Measurements from ENCODE around the gene TMC4. TPM values are rescaled to one million over a fixed set of nuclear protein-coding genes. Genes with fewer than 3 reads are reported as not detected.

Gene TMC4
- total and polyA plus RNA-seq, 2 donors (not counting 1 experiment from before 2014, with no cell fraction given), result 0.25 to 0.33 TPM

DNA sequence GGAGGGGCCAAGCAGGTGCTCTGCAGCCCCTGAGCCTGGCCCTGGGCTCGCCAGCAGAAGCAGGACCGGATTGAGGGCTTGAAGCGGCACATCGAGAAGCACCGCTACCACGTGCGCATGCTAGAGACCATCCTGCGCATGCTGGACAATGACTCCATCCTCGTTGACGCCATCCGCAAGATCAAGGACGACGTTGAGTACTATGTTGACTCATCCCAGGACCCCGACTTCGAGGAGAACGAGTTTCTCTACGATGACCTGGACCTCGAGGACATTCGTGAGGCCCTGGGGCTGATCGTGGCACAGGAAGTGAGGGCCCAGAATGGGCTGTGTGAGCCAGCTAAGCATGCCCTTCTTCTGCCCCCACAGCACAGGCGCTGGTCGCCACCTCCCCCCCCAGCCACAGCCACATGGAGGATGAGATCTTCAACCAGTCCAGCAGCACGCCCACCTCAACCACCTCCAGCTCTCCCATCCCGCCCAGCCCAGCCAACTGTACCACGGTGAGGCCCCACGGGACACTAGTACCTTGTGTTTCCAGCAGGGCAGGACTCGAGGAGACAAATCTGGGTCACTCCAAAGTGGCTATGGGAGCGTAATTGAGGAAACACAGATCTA lies 27.3 kb downstream of the TMC4 start:
- Histone ChIP-seq H3K4me1 (ENCODE audit: control insufficient read depth, extremely low read depth, insufficient read depth, low read length) (peaks cover 9% of the 10 kb centered on the region), H4K20me1 (ENCODE audit: control insufficient read depth, extremely low read depth, insufficient read depth, low read length) (no peaks in the 10 kb centered on the region), H3K27me3 (ENCODE audit: control insufficient read depth, insufficient read depth, low read length) (no peaks in the 10 kb centered on the region), H3K4me3 (replicated peaks in 1 of 4; ENCODE audit: control extremely low read depth in 1 of 4, insufficient read depth in 1 of 4, low read depth in 3 of 4, low read length in 4 of 4) (no peak overlapping the region), H3K4me2 (ENCODE audit: extremely low read depth, insufficient read depth, low read length) (no peak overlapping the region), H3K36me3 (ENCODE audit: control insufficient read depth, insufficient read depth, low read length) (peaks cover 44% of the 10 kb centered on the region), H3K79me2 (ENCODE audit: control insufficient read depth, insufficient read depth, low read length) (peaks cover 23% of the 10 kb centered on the region), H2AFZ (ENCODE audit: low read length) (no peak overlapping the region), H3K27ac (ENCODE audit: insufficient read depth, low read length) (no peak overlapping the region), H3K9ac (ENCODE audit: insufficient read depth, low read length) (no peak overlapping the region), H3K9me3 (ENCODE audit: control insufficient read depth, insufficient read depth, low read depth, low read length) (no peaks in the 10 kb centered on the region)
- DNase-seq (ENCODE audit: low read depth in 2 of 2), result no peak
- TF ChIP-seq, protein P1, sequence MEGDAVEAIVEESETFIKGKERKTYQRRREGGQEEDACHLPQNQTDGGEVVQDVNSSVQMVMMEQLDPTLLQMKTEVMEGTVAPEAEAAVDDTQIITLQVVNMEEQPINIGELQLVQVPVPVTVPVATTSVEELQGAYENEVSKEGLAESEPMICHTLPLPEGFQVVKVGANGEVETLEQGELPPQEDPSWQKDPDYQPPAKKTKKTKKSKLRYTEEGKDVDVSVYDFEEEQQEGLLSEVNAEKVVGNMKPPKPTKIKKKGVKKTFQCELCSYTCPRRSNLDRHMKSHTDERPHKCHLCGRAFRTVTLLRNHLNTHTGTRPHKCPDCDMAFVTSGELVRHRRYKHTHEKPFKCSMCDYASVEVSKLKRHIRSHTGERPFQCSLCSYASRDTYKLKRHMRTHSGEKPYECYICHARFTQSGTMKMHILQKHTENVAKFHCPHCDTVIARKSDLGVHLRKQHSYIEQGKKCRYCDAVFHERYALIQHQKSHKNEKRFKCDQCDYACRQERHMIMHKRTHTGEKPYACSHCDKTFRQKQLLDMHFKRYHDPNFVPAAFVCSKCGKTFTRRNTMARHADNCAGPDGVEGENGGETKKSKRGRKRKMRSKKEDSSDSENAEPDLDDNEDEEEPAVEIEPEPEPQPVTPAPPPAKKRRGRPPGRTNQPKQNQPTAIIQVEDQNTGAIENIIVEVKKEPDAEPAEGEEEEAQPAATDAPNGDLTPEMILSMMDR (conservative IDR thresholded peaks at IDR 0.05 in 1 of 2, IDR thresholded peaks at IDR 0.05 in 1 of 2; ENCODE audit: low read depth in 1 of 2, low read length in 2 of 2), result no peak
- no peak for TF ChIP-seq EZH2 (IDR thresholded peaks at IDR 0.05; ENCODE audit: low read length, missing control alignments)

DNA sequence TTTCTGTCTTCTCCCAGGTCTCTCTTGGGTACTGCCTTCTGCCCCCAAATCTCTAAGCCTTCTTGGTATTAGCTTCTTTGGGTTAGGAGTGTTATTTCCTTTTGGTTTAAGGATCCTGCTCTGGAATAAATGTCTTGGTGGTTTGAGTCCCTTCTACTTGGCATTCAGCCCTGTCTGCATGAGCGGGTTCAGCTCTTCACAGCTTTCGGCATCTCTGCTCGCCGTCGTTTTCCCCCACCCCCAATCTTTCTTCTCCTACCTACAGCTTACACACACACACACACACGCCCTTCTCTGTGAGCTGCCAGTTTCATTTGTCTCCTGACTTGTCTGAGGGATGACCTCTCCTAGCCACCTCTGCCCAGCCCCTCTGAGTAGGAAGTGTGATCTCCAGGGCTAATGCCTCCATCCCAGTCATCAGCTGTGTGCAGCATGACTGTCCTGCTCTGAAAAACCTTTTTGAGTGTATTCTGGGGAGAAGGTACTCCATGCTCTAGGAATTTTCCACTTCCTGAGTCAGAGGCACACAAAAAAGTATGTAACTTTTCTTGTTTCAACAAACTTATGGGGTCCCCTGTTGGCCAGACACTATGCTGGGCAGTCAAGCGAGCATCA lies 30.7 kb downstream of the TMC4 start:
- peak in 1 of 2 donors; percentile 29 for DNase-seq (ENCODE audit: low read depth in 2 of 2)
- Histone ChIP-seq H3K27ac (ENCODE audit: insufficient read depth, low read length) (peak overlapping the region; percentile 51), H3K36me3 (ENCODE audit: control insufficient read depth, insufficient read depth, low read length) (peaks cover 39% of the 10 kb centered on the region), H3K79me2 (ENCODE audit: control insufficient read depth, insufficient read depth, low read length) (peaks cover 52% of the 10 kb centered on the region), H3K9me3 (ENCODE audit: control insufficient read depth, insufficient read depth, low read depth, low read length) (no peaks in the 10 kb centered on the region), H3K4me2 (ENCODE audit: extremely low read depth, insufficient read depth, low read length) (no peak overlapping the region), H2AFZ (ENCODE audit: low read length) (no peak overlapping the region), H3K4me3 (replicated peaks in 1 of 4; ENCODE audit: control extremely low read depth in 1 of 4, insufficient read depth in 1 of 4, low read depth in 3 of 4, low read length in 4 of 4) (no peak overlapping the region), H3K9ac (ENCODE audit: insufficient read depth, low read length) (no peak overlapping the region), H3K27me3 (ENCODE audit: control insufficient read depth, insufficient read depth, low read length) (no peaks in the 10 kb centered on the region), H3K4me1 (ENCODE audit: control insufficient read depth, extremely low read depth, insufficient read depth, low read length) (peaks cover 13% of the 10 kb centered on the region), H4K20me1 (ENCODE audit: control insufficient read depth, extremely low read depth, insufficient read depth, low read length) (no peaks in the 10 kb centered on the region)
- no peak for TF ChIP-seq EZH2 (IDR thresholded peaks at IDR 0.05; ENCODE audit: low read length, missing control alignments)
- TF ChIP-seq, protein P1 (conservative IDR thresholded peaks at IDR 0.05 in 1 of 2, IDR thresholded peaks at IDR 0.05 in 1 of 2; ENCODE audit: low read depth in 1 of 2, low read length in 2 of 2), result no peak

DNA sequence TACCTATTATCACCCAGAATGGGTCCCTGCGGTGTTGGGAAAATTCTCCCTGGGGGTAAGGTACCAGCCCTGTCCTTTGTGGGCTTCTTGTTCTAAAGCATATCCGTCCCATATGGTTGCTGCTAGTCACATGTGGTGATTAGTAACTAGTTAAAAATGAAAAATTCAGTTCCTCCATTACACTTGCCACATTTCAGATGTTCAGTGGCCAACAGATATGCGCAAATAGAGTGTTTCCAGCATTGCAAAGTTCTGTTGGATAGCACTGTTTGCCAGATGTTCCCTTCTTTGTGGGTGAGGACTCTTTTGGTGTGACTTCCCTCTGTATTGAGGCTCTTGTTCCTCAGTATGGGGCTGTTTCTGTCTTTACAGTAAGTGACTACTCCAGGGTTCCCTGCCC lies 31.6 kb downstream of the TMC4 start:
- peak overlapping the region in 1 of 4 experiments; percentile 12 for H3K4me3 ChIP-seq (replicated peaks in 1 of 4; ENCODE audit: control extremely low read depth in 1 of 4, insufficient read depth in 1 of 4, low read depth in 3 of 4, low read length in 4 of 4)
- DNase-seq (ENCODE audit: low read depth in 2 of 2), result peak in 1 of 2 donors; percentile 13
- no peaks in the 10 kb centered on the region for H3K9me3 ChIP-seq (ENCODE audit: control insufficient read depth, insufficient read depth, low read depth, low read length)
- H3K36me3 ChIP-seq (ENCODE audit: control insufficient read depth, insufficient read depth, low read length), result peaks cover 31% of the 10 kb centered on the region
- H4K20me1 ChIP-seq (ENCODE audit: control insufficient read depth, extremely low read depth, insufficient read depth, low read length), result no peaks in the 10 kb centered on the region
- no peak overlapping the region for H3K4me2 ChIP-seq (ENCODE audit: extremely low read depth, insufficient read depth, low read length)
- H2AFZ ChIP-seq (ENCODE audit: low read length), result no peak overlapping the region
- peaks cover 13% of the 10 kb centered on the region for H3K4me1 ChIP-seq (ENCODE audit: control insufficient read depth, extremely low read depth, insufficient read depth, low read length)
- H3K79me2 ChIP-seq (ENCODE audit: control insufficient read depth, insufficient read depth, low read length), result peaks cover 52% of the 10 kb centered on the region
- no peaks in the 10 kb centered on the region for H3K27me3 ChIP-seq (ENCODE audit: control insufficient read depth, insufficient read depth, low read length)
- no peak for TF ChIP-seq EZH2 (IDR thresholded peaks at IDR 0.05; ENCODE audit: low read length, missing control alignments)
- TF ChIP-seq, protein P1 (conservative IDR thresholded peaks at IDR 0.05 in 1 of 2, IDR thresholded peaks at IDR 0.05 in 1 of 2; ENCODE audit: low read depth in 1 of 2, low read length in 2 of 2), result no peak
- no peak overlapping the region for H3K9ac ChIP-seq (ENCODE audit: insufficient read depth, low read length)
- H3K27ac ChIP-seq (ENCODE audit: insufficient read depth, low read length), result peak overlapping the region; percentile 57
